HG03064 (cell line): ENCODE results near the gene IGBP1.
"Not testable (repeated sequence)": the region's sequence is repeated elsewhere in the genome, so short reads cannot be mapped to it uniquely, and the experiment has no call there.

Source experiments
- ATAC-seq: cut with Tn5 transposase; IDR thresholded peaks from one replicate; pipeline ENCODE4 v1.9.1; 2021; ENCODE audit warnings: low read depth; ENCODE audit not compliant: unreplicated experiment

IGBP1 gene

GRCh38 chrX:70166601-70167590 lies 33.6 kb downstream of the IGBP1 start:
- ATAC-seq, result no peak

- ATAC-seq, result no peak
These were observed 35.3 kb downstream of the IGBP1 start for GRCh38 chrX:70168238-70169188.

GRCh38 chrX:70169281-70169680 lies 36.0 kb downstream of the IGBP1 start:
- no peak for ATAC-seq

GRCh38 chrX:70171624-70172023 lies 38.4 kb downstream of the IGBP1 start:
- ATAC-seq, result no peak

GRCh38 chrX:70172221-70172620 lies 39.0 kb downstream of the IGBP1 start:
- ATAC-seq, result no peak

- ATAC-seq, result no peak
These were observed 39.7 kb downstream of the IGBP1 start for GRCh38 chrX:70172964-70173363.

- no peak for ATAC-seq
These were observed 41.5 kb downstream of the IGBP1 start for GRCh38 chrX:70174754-70175153.

GRCh38 chrX:70175338-70175737 lies 42.1 kb downstream of the IGBP1 start:
- ATAC-seq, result no peak

GRCh38 chrX:70176938-70177533 lies 43.8 kb downstream of the IGBP1 start, which contains the start of gene DGAT2L6:
TSS of gene DGAT2L6 (plus strand) at chrX:70177483. CDS start at chrX:70177583, 100 bp downstream.
- peak; percentile 56 for ATAC-seq

- ATAC-seq, result no peak
These were observed 49.8 kb downstream of the IGBP1 start for GRCh38 chrX:70183091-70183490.

- no peak for ATAC-seq
These were observed 57.0 kb downstream of the IGBP1 start for GRCh38 chrX:70190225-70190624.

- no peak for ATAC-seq
These were observed 63.9 kb downstream of the IGBP1 start for GRCh38 chrX:70196961-70197720.

GRCh38 chrX:70201732-70202131 lies 68.5 kb downstream of the IGBP1 start:
- ATAC-seq, result no peak

GRCh38 chrX:70208479-70208878 lies 75.2 kb downstream of the IGBP1 start:
- ATAC-seq, result no peak

- ATAC-seq, result not testable (repeated sequence)
These were observed 76.3 kb downstream of the IGBP1 start for GRCh38 chrX:70209570-70209969.
